ENCODE measurements around the gene ADAM33. TPM values are rescaled to one million over a fixed set of nuclear protein-coding genes. Genes with fewer than 3 reads are reported as not detected.

Gene ADAM33
- polyA plus RNA-seq, 1 donor from 2014 or later = not detected

GRCh38 chr20:3627476-3627875, 54.3 kb downstream of the ADAM33 start:
- Histone ChIP-seq H3F3A (ENCODE audit: insufficient read depth, low read length, poor library complexity, severe bottlenecking) (no peaks in the 10 kb centered on the region), H3K27me3 (ENCODE audit: insufficient read depth, low read depth, low read length) (no peaks in the 10 kb centered on the region), H4K20me1 (ENCODE audit: insufficient read depth) (no peaks in the 10 kb centered on the region), H2AFZ (ENCODE audit: low read depth, low read length) (no peak overlapping the region), H3K4me3 (ENCODE audit: low read length) (no peak overlapping the region), H3K9me2 (ENCODE audit: insufficient read depth, low read length) (no peaks in the 10 kb centered on the region), H3K9ac (ENCODE audit: low read length) (no peak overlapping the region), H3K27ac (ENCODE audit: low read length) (no peak overlapping the region), H3K9me3 (ENCODE audit: low read length) (no peaks in the 10 kb centered on the region), H3K4me2 (ENCODE audit: low read length) (no peak overlapping the region), H3K79me2 (replicated peaks; ENCODE audit: insufficient read depth, low read length) (no peaks in the 10 kb centered on the region), H3K36me3 (ENCODE audit: insufficient read depth, low read length) (no peaks in the 10 kb centered on the region)
- TF ChIP-seq, protein P1, sequence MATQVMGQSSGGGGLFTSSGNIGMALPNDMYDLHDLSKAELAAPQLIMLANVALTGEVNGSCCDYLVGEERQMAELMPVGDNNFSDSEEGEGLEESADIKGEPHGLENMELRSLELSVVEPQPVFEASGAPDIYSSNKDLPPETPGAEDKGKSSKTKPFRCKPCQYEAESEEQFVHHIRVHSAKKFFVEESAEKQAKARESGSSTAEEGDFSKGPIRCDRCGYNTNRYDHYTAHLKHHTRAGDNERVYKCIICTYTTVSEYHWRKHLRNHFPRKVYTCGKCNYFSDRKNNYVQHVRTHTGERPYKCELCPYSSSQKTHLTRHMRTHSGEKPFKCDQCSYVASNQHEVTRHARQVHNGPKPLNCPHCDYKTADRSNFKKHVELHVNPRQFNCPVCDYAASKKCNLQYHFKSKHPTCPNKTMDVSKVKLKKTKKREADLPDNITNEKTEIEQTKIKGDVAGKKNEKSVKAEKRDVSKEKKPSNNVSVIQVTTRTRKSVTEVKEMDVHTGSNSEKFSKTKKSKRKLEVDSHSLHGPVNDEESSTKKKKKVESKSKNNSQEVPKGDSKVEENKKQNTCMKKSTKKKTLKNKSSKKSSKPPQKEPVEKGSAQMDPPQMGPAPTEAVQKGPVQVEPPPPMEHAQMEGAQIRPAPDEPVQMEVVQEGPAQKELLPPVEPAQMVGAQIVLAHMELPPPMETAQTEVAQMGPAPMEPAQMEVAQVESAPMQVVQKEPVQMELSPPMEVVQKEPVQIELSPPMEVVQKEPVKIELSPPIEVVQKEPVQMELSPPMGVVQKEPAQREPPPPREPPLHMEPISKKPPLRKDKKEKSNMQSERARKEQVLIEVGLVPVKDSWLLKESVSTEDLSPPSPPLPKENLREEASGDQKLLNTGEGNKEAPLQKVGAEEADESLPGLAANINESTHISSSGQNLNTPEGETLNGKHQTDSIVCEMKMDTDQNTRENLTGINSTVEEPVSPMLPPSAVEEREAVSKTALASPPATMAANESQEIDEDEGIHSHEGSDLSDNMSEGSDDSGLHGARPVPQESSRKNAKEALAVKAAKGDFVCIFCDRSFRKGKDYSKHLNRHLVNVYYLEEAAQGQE (IDR thresholded peaks at IDR 0.05; ENCODE audit: borderline replicate concordance) = no peak
- TF ChIP-seq EZH2 (IDR thresholded peaks at IDR 0.05; ENCODE audit: borderline replicate concordance, insufficient read depth, low read length, poor library complexity, severe bottlenecking) (no peak), CTCF (IDR thresholded peaks at IDR 0.05; ENCODE audit: poor library complexity, severe bottlenecking) (no peak), TAF1 (IDR thresholded peaks at IDR 0.05; ENCODE audit: low read depth) (no peak), POLR2AphosphoS5 (IDR thresholded peaks at IDR 0.05) (no peak), EP300 (conservative IDR thresholded peaks at IDR 0.05; ENCODE audit: poor library complexity, severe bottlenecking) (no peak), SMC3 (conservative IDR thresholded peaks at IDR 0.05; ENCODE audit: poor library complexity) (no peak), MXI1 (conservative IDR thresholded peaks at IDR 0.05; ENCODE audit: poor library complexity, severe bottlenecking) (no peak), RAD21 (conservative IDR thresholded peaks at IDR 0.05) (no peak)

DNA sequence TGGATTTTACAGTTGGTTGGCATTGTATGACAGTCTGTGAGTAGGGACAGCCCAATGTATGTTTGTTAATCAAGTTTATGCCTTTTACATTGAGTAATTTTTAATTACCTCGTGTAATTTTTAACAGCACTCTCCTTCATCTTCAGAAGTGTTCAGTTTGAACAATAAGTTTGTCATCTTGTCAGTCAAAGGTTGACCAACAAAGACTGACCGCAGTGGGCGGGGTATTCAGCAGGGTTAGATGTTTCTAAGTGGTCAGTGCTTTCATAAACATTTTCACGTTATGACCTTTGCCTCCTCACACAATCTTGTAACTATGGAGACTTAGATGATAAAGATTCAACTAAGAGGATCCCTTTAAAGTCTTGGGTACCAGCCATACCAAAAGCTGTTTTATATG, 59.4 kb downstream of the ADAM33 start:
- Histone ChIP-seq H4K20me1 (ENCODE audit: insufficient read depth) (no peaks in the 10 kb centered on the region), H3K27me3 (ENCODE audit: insufficient read depth, low read depth, low read length) (no peaks in the 10 kb centered on the region), H3K9me2 (ENCODE audit: insufficient read depth, low read length) (no peaks in the 10 kb centered on the region), H2AFZ (ENCODE audit: low read depth, low read length) (no peak overlapping the region), H3K4me2 (ENCODE audit: low read length) (no peak overlapping the region), H3K36me3 (ENCODE audit: insufficient read depth, low read length) (no peaks in the 10 kb centered on the region), H3K27ac (ENCODE audit: low read length) (no peak overlapping the region), H3F3A (ENCODE audit: insufficient read depth, low read length, poor library complexity, severe bottlenecking) (no peaks in the 10 kb centered on the region), H3K4me3 (ENCODE audit: low read length) (no peak overlapping the region), H3K9ac (ENCODE audit: low read length) (no peak overlapping the region), H3K9me3 (ENCODE audit: low read length) (no peaks in the 10 kb centered on the region), H3K79me2 (replicated peaks; ENCODE audit: insufficient read depth, low read length) (no peaks in the 10 kb centered on the region)
- TF ChIP-seq POLR2AphosphoS5 (IDR thresholded peaks at IDR 0.05) (no peak), RAD21 (conservative IDR thresholded peaks at IDR 0.05) (no peak), EZH2 (IDR thresholded peaks at IDR 0.05; ENCODE audit: borderline replicate concordance, insufficient read depth, low read length, poor library complexity, severe bottlenecking) (no peak), CTCF (IDR thresholded peaks at IDR 0.05; ENCODE audit: poor library complexity, severe bottlenecking) (no peak), TAF1 (IDR thresholded peaks at IDR 0.05; ENCODE audit: low read depth) (no peak), EP300 (conservative IDR thresholded peaks at IDR 0.05; ENCODE audit: poor library complexity, severe bottlenecking) (no peak), SMC3 (conservative IDR thresholded peaks at IDR 0.05; ENCODE audit: poor library complexity) (no peak), MXI1 (conservative IDR thresholded peaks at IDR 0.05; ENCODE audit: poor library complexity, severe bottlenecking) (no peak)
- TF ChIP-seq, protein P1 (IDR thresholded peaks at IDR 0.05; ENCODE audit: borderline replicate concordance) = no peak
